Erythroblast (primary cell): ENCODE results near the gene CA10.

ENCODE experiments used
- GATA1 ChIP-seq: IDR thresholded peaks from 2 replicates; pipeline ENCODE4 v1.6.1; 2011; ENCODE audit warnings: low read depth, mild to moderate bottlenecking, control low read depth, low read length, moderate library complexity
- POLR2A ChIP-seq: IDR thresholded peaks from 2 replicates; pipeline ENCODE4 v1.6.1; 2011; ENCODE audit warnings: mild to moderate bottlenecking, low read length

DNA sequence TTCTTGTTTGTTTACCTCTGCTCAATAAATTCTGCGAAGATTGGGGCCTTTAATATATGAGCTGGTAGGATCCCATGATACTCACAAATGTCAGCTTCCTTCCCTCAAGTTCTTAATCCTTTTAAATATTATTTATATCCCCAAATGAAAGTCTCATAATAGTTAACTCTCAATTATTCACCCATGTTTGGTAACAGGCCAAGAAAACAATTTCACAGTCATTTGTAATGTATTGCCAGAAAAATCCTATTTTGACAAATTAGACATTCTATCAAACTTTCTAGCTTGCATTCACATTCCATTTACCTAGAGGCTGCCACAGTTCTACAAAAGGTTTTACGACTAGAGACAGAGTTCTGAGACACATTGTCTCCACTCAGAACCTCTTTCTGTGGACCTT is 457.0 kb downstream of the CA10 start:
- no peak for TF ChIP-seq GATA1
- TF ChIP-seq POLR2A: no peak
